Upper lobe of right lung (tissue), 1 donor: ENCODE measurements around the gene KDM7A. TPM values are rescaled to one million over a fixed set of nuclear protein-coding genes. Genes with fewer than 3 reads are reported as not detected.
A peak's percentile ranks its signal among the peaks of the same experiment; 100 is the strongest.

ENCODE experiments used
- ATAC-seq: fragments of 200-7000 bp; cut with Tn5 transposase; one replicate; pipeline ENCODE4 v1.9.1; 2020; ENCODE audit warnings: mild to moderate bottlenecking, moderate library complexity
- DNase-seq: peaks from one replicate; pipeline ENCODE4 v3.0.0-alpha.2; 2020
- H3K27ac ChIP-seq: fragments of 200-600 bp; one replicate; pipeline ENCODE4 v1.8.0; 2022
- H3K27me3 ChIP-seq: fragments of 200-600 bp; one replicate; pipeline ENCODE4 v1.8.0; 2022; ENCODE audit warnings: mild to moderate bottlenecking
- H3K36me3 ChIP-seq: fragments of 200-600 bp; one replicate; pipeline ENCODE4 v1.8.0; 2022
- H3K4me1 ChIP-seq: fragments of 200-600 bp; one replicate; pipeline ENCODE4 v1.8.0; 2022
- H3K4me3 ChIP-seq: fragments of 200-600 bp; one replicate; pipeline ENCODE4 v1.8.0; 2022; ENCODE audit warnings: mild to moderate bottlenecking
- H3K9me3 ChIP-seq: fragments of 200-600 bp; one replicate; pipeline ENCODE4 v1.8.0; 2022
- intact Hi-C: fragments of 100-400 bp; cut with DNase I; formaldehyde crosslinking; loops from one replicate; pipeline ENCODE4 v1.11.0; 2022
- total RNA-seq: library from RNA; stranded (reverse); fragmentation: NEBNext Ultra II Directional; extraction: Animal tissue kit (Norgen Biotek cat#: 25700); gene quantifications from one replicate; pipeline ENCODE4 v1.2.1, GENCODE V29; 2021
- TF ChIP-seq, protein P1 (sequence below): fragments of 200-600 bp; IDR thresholded peaks from one replicate; pipeline ENCODE4 v1.8.0; 2022; ENCODE audit warnings: antibody characterized with exemption
- donor health status: DM: no; HTN: yes; CAD: no; lungs with severe emphysema.

The KDM7A gene
- total RNA-seq, 1 donor from 2014 or later, result 16.7 TPM

DNA sequence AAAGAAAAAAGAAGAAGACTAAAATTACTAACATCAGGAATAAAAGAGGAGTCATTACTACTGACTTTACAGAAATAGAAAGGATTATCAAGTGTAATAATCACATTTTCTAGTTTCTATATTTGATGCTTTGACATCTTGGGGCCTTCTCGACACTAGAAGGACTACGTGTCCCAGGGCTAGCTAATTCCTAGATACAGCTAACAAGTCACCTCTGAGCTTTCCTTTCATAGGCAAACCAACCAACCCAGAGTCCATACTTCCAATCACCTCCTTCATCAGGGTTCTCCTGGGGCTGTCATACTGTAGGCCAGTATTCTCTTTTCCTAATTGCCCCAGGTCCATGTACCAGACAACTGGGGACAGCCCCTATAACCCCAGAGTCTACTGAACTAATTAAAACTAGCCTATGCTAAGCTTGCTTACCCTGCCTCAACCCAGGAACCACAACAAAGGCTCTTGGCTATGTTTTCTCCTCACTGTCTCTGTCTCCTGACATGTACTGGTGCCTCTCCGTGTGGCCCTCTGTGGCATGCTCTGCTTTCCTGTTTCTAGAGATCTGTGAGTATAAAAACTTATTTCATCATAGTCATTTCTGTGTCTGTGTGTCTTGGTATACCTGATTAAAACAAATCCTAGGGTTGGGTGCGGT is 107.4 kb downstream of the KDM7A start:
- no peaks in the 10 kb centered on the region for H3K36me3 ChIP-seq
- no peaks in the 10 kb centered on the region for H3K27me3 ChIP-seq
- DNase-seq (no peak), ATAC-seq (no peak)
- TF ChIP-seq, protein P1, sequence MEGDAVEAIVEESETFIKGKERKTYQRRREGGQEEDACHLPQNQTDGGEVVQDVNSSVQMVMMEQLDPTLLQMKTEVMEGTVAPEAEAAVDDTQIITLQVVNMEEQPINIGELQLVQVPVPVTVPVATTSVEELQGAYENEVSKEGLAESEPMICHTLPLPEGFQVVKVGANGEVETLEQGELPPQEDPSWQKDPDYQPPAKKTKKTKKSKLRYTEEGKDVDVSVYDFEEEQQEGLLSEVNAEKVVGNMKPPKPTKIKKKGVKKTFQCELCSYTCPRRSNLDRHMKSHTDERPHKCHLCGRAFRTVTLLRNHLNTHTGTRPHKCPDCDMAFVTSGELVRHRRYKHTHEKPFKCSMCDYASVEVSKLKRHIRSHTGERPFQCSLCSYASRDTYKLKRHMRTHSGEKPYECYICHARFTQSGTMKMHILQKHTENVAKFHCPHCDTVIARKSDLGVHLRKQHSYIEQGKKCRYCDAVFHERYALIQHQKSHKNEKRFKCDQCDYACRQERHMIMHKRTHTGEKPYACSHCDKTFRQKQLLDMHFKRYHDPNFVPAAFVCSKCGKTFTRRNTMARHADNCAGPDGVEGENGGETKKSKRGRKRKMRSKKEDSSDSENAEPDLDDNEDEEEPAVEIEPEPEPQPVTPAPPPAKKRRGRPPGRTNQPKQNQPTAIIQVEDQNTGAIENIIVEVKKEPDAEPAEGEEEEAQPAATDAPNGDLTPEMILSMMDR, result no peak
- intact Hi-C loops, result no loop called here
- no peaks in the 10 kb centered on the region for H3K4me1 ChIP-seq
- H3K9me3 ChIP-seq, result peaks cover 8% of the 10 kb centered on the region
- no peak overlapping the region for H3K27ac ChIP-seq
- H3K4me3 ChIP-seq, result no peak overlapping the region

GRCh38 chr7:140068033-140068432 is 108.8 kb downstream of the KDM7A start:
- ATAC-seq (no peak), DNase-seq (no peak)
- Histone ChIP-seq H3K4me1 (peaks cover 8% of the 10 kb centered on the region), H3K27me3 (no peaks in the 10 kb centered on the region), H3K9me3 (peaks cover 8% of the 10 kb centered on the region), H3K4me3 (no peak overlapping the region), H3K27ac (no peak overlapping the region), H3K36me3 (no peaks in the 10 kb centered on the region)
- intact Hi-C loops, result no loop called here
- TF ChIP-seq, protein P1, result no peak

DNA sequence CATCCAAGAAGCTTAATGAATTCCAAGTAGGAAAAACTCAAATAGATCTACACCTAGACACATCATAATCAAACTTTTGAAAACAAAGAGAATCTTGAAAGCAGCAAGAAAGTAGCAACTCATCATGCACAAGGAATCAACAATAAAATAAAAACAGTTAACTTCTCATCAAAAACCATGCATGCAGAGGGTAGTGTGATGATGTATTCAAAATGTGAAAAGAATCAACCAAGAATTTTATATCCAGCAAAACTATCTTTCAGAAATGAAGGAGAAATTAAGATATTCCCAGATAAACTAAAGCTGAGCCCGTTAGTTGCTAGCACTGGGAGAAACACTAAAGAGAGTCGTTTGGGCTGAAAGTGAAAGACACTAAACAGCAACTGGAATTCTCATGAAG is 109.7 kb downstream of the KDM7A start:
- Histone ChIP-seq H3K27ac (no peak overlapping the region), H3K4me3 (no peak overlapping the region), H3K27me3 (no peaks in the 10 kb centered on the region), H3K4me1 (peaks cover 8% of the 10 kb centered on the region), H3K9me3 (peaks cover 8% of the 10 kb centered on the region), H3K36me3 (no peaks in the 10 kb centered on the region)
- TF ChIP-seq, protein P1, result no peak
- intact Hi-C loops, result no loop called here
- ATAC-seq (no peak), DNase-seq (no peak)

DNA sequence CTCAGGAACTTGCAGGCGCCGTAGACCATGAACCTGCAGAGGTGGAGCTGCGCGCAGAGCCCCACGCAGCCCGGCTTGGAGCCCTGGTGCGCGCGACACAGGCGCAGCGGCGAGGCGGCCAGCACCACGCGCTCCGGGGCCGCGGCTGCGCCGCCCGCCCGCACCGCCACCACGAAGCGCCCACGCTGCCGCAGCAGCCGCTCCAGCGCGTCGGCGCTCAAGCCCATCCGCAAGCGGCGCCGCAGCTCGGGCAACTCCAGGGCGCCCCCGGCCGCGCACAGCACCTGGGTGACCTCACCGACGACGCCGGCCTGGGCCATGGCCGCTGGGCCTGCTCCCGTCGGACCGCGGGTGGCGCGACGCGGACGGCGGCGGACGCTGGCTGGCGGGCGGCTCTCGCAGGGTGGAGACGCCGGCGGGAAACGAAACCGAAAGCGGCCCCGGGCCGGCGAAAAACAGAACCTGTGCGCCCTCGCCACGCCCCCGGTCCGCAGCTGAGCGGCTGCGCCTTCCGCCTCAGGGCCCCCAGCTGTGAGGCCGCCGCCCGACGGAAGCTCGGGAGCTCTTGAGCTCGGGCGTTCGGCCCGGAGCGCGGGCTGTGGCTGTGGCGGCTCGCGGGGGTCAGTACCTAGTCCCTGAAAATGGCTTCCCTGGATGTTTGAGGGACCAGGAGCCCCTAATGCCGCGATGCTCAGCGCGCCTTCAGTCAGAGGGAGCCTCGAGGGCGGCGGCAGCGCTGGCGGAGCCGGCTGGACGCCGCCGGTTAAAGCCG is 114.1 kb downstream of the KDM7A start, which contains the start of gene PARP12:
Gene PARP12, minus strand, starts transcription at position 424 of the 772 bp plus-strand sequence. Its CDS starts 104 bp downstream, at position 320.
- H3K27me3 ChIP-seq, result no peaks in the 10 kb centered on the region
- H3K27ac ChIP-seq, result peak within 1 kb of the TSS; percentile 96
- H3K4me1 ChIP-seq, result peaks cover 42% of the 10 kb centered on the region
- peak within 1 kb of the TSS; percentile 82 for H3K4me3 ChIP-seq
- DNase-seq (peak; percentile 98), ATAC-seq (peak; percentile 95)
- no peaks in the 10 kb centered on the region for H3K9me3 ChIP-seq
- TF ChIP-seq, protein P1, result no peak
- no peaks in the 10 kb centered on the region for H3K36me3 ChIP-seq
- intact Hi-C loops, result no loop called here

DNA sequence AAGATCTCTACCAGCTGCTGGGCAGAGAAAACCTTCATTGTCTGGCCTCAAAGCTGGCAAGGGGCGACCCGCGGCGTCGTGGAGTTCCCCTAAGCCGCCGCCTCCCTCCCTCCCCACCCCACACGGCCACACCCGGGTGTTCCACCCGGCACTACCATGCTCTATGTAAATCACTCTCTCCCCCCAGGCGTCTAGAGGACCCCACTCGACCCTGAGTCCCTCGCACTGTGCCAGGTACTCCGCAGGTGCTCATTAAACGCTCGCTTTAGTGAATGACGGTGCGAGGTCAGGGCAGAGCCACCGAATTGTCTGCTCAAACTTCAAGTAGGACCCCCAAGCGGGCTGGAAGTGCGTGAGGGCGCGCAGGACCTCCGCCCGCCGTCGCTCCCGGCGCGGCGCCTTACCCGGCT is 114.7 kb downstream of the KDM7A start:
- DNase-seq (peak; percentile 78), ATAC-seq (peak; percentile 45)

More for the DNA sequence above, 114.7 kb downstream of the KDM7A start:
- peak overlapping the region; percentile 82 for H3K4me3 ChIP-seq
- H3K27me3 ChIP-seq, result no peaks in the 10 kb centered on the region
- intact Hi-C loops, result no loop called here
- H3K27ac ChIP-seq, result peak overlapping the region; percentile 96
- H3K9me3 ChIP-seq, result no peaks in the 10 kb centered on the region
- H3K4me1 ChIP-seq, result peaks cover 42% of the 10 kb centered on the region
- H3K36me3 ChIP-seq, result no peaks in the 10 kb centered on the region
- TF ChIP-seq, protein P1, result no peak
